Bone marrow (tissue), 2 donors: Measurements from ENCODE around the gene CCHCR1.

Experiments used
- DNase-seq, 2 donors: peaks; one replicate each; lab custom pipeline; 2025; lab: John Stamatoyannopoulos, UW

CCHCR1 gene

DNA sequence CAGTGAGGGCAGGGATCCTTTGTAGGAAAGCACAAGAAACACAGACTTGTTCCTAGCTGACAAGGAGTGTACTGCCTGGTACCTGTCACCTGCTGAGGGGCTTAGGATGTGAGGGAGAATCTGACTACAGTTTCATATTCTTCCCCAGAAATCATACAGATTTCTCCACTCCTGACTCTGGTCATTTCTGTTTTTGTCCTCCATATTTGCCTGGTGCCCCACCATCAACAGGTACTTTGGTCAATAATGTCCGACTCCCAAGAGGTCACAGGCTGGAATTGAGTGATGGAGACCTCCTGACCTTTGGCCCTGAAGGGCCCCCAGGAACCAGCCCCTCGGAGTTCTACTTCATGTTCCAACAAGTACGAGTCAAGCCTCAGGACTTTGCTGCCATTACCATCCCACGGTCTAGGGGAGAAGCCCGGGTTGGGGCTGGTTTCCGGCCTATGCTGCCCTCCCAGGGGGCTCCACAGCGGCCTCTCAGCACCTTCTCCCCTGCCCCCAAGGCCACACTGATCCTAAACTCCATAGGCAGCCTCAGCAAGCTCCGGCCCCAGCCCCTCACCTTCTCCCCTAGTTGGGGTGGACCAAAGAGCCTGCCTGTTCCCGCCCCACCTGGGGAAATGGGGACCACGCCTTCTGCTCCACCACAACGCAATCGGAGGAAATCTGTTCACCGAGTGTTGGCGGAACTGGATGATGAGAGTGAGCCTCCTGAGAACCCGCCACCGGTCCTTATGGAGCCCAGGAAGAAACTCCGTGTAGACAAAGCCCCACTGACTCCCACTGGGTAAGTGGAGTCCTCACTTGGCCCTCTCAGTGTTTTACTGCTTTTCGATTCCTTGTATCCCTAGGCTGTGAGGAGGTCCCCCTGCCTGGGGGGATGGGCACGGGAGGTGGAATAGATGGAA lies 3.9 kb upstream of the CCHCR1 start:
- no peak for DNase-seq

GRCh38 chr6:31158863-31159855 lies 1.6 kb upstream of the CCHCR1 start:
- no peak for DNase-seq

- DNase-seq, result peak; percentile 90 to 99
These were observed 699 bp upstream of the CCHCR1 start, which contains the start of gene TCF19 for GRCh38 chr6:31158140-31158862. TCF19 (plus strand) TSS chr6:31158589; CDS start chr6:31159470, 881 bp downstream.

DNA sequence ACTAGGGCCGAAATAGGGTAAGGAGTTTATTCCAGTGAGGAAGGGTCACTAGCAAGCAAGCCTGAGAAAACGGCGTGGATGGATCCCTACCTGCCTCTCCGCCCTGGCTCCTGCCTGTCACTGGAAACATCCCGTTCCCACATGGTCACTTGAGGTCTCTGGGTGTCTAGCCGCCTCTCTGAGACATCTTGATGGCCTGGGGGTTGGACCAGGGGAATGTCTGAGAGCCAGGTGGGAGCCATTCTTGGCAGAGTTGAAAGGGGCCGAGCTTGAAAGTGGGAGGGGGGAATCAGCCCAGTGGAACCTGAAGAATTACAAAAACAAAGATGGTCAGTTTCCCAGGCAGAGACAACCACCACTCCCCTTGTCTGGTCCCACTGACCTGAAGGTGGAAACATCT lies 961 bp downstream of the CCHCR1 start:
- DNase-seq, result no peak

DNA sequence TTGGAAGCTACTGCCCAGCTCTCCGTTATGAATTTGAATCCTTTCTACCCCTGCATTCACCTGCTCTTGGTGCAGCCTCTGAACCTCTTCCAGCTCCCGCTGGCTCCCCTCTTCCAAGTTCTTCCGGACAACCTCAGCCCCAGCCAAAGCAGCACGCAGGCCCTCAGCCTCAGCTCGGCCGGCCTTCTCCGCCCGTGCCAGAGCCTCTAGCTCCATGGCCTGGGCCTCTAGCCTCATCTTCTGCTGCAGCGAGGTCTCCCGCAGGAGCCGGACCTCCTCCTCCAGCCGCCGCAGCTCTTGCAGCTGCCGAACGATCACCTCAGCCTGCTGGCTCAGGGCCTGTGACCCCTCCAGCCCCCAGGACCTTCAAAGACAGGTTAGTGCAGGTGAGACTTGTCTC lies 3.2 kb downstream of the CCHCR1 start:
- no peak for DNase-seq

DNA sequence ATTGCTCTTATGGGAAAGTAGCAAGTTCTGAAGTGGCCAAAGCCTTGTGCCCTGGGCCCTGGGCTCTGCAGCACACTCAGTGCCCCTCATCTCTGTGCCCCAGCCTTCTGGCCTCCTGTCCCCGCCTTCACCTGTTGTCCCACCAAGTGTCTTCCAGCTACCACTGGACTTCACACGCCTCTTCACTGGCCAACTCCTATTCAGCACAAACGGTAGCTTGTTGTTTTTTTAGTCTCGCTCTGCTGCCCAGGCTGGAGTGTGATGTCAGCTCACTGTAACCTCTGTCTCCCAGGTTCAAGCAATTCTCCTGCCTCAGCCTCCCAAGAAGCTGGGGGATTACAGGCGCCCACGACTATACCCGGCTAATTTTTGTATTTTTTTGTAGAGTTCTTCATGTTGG lies 4.8 kb downstream of the CCHCR1 start:
- no peak for DNase-seq

DNA sequence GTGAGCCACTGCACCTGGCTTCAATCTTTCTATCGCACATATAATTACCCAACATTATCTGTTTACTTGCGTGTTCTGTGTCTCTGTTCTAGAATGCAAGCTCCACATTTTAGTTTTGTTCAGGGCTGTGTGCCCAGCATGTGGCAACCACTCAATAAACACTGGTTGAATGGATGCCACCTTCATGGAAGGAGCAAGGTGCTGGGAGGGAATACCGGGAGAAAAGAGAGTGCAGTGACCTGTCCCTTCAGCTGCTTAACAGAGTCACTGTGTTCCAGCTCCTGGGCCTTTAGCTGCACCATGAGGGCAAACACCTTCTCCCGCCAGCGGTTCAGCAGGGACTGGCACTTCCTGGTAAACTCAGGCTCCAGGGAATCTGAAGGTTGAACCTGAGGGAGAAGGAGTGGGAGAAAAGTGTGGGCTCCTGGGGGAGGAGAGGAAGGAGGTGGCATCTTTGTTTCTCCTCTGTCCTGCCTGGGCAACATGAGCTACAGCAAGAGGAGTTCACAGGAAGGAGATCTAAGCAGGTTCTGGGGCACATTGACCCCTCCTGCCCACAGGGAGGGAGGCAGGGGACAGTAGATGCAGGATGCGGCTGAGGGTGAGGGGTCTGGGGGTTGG lies 7.7 kb downstream of the CCHCR1 start:
- DNase-seq, result no peak

- no peak for DNase-seq
These were observed 12.2 kb downstream of the CCHCR1 start for GRCh38 chr6:31145386-31145785.

- DNase-seq, result no peak
These were observed 12.6 kb downstream of the CCHCR1 start for GRCh38 chr6:31144970-31145340.

GRCh38 chr6:31144296-31144969 lies 13.2 kb downstream of the CCHCR1 start:
- no peak for DNase-seq

- DNase-seq, result no peak
These were observed 14.5 kb downstream of the CCHCR1 start for GRCh38 chr6:31143148-31143547.

DNA sequence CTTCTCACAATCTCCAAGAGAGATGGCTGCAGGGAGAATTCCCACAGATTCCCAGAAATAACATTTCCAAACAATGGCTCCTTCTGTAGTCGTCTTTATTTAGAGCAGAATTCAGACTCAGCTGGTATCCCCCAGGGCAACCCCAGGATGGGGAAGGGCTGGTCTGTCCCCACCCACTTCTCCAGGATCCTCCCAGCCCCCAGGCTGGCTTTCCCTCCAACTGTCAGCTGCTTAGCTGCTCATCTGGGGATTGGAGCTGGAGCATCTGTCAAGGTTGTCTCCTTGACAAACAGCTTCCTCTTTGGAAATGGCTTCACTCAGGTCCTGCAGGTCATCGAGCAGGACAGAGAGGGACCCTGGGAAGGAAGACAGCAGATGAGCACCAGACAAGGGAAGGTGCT lies 15.2 kb downstream of the CCHCR1 start:
- DNase-seq, result no peak

DNA sequence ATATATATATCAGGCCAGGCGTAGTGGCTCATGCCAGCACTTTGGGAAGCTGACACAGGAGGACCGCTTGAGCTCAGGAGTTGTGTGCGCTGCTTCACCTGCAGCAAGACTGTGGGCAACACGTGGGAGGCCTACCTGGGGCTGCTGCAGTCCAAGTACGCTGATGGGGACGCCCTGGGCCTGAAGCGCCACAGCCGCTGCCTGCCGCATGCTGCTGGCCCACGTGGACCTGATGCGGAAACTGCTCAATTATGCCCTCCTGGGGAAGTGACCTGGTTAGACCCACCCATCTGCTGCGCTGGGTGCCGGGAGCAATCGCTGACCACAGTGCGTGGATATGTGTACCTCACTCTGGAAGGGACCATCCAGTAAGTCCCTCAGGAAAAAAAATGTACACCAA lies 17.0 kb downstream of the CCHCR1 start:
- no peak for DNase-seq

GRCh38 chr6:31139599-31139998 lies 18.0 kb downstream of the CCHCR1 start:
- no peak for DNase-seq

GRCh38 chr6:31138982-31139381 lies 18.6 kb downstream of the CCHCR1 start, which contains the start of gene PSORS1C2:
PSORS1C2 (minus strand) TSS chr6:31139066; CDS start chr6:31139026, 40 bp downstream.
- no peak for DNase-seq

DNA sequence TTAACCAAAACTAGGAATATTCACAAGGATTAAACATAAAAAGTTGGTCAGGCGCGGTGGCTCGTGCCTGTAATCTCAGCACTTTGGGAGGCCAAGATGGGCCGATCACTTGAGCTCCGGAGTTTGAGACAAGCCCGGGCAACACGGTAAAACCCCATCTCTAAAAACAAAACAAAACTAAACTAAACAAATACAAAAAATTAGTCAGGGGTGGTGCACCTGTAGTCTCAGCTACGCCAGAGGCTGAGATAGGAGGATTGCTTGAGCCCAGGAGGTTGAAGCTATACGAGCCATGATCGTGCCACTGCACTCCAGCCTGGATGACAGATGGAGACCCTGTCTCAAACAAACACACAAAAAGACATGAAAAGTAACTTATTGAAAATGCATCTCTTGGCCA lies 21.9 kb downstream of the CCHCR1 start:
- DNase-seq, result no peak

DNA sequence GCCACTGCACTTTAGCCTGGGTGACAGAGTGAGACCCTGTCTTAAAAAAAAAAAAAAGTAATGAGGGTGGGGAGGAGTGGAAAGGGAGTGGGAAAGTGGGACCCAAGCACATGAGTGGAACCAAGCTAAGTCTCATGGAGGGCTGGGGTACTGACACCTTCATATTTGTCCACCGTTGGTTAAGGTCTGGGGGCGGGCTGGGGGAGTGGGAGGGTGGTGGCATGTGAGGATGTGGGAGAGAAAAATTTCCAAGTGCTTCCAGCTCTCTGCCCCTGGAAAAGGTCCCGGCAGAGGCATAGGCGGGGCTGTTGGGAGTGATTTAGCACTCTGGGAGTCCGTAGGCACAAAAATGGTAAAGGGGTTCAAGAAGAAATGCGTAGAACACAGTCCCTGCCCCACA lies 24.8 kb downstream of the CCHCR1 start:
- no peak for DNase-seq

DNA sequence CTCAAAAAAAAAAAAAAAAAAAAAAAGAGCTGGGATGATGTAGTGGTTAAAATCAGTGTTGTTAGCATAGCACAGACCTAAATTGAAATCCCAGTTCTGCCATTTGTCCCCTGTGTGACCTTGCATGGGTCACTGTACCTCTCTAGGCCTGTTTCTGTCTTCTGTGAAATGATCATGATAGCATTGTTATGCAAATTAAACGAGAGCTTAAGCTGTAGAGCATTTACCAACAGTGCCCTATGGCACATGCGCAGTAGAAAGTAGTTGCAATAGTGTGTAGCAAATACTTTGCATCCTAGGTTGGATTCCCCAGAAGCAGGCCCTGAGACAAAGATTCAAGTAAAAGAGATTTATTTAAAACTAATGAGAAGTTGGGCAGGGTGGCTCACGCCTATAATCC lies 26.0 kb downstream of the CCHCR1 start:
- no peak for DNase-seq

DNA sequence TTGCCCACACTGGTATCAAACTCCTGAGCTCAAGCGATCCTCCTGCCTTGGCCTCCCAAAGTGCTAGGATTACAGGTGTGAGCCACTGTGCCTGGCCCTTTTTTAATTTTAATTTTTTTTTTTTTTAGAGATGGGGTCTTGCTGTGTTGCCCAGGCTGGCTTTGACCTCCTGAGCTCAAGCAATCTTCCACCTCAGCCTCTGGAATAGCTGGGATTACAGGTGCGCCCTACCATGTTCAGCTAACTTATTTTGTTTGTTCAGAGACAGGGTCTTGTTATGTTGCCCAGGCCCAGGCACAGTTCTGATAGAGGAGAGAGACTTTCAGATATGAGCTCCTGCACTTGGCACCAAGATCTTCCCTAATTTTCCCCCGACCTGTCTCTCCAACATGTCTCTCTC lies 26.9 kb downstream of the CCHCR1 start:
- DNase-seq, result no peak

DNA sequence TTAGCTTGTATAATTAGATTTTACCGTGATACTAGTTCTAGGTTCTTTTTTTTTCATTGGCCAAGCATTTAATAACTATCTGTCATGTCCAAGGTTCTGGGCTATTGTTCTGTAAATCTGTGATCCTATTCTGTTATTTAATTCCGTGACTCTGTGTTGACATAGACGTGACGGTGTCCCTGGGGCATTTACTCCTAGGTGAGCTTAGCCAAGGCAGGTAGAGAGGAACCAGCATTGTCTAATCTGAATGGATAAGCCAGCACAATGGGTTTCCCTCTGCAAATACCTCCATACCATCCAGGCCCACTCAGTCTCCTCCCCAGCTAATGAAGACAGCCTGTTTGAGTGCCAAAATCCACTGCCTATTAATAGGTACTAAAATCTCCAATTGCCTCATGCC lies 28.5 kb downstream of the CCHCR1 start:
- no peak for DNase-seq
